ENCODE measurements around the gene PTPRT. TPM values are rescaled to one million over a fixed set of nuclear protein-coding genes. Genes with fewer than 3 reads are reported as not detected.

The PTPRT gene
- total RNA-seq, 4 donors from 2014 or later: 0.72 to 2.5 (median 1.4) TPM

DNA sequence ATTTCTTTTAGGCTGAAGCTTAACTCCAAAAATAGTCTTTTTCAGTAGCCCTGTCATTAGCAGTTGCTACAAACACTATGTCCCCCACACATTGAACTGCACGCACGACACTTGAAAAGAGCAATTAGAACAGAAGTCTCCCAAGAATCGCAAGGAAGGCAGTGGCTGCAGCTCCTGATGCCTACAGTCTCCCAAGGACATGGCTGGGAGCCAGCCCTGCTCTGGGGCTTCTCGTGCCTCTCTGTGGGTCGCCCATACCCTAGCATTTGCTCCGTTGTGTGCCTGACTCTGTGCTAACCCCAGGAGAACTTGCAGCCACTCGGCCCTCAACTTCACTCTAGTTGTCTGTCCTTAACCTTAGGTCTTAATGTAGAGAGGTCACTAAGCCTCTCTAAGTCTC lies 454.2 kb downstream of the PTPRT start:
- Histone ChIP-seq H3K9me3 (no peaks in the 10 kb centered on the region), H3K4me3 (no peak overlapping the region), H3K36me3 (no peaks in the 10 kb centered on the region), H3K4me1 (peaks cover 16% of the 10 kb centered on the region), H3K27ac (no peak overlapping the region), H3K27me3 (no peaks in the 10 kb centered on the region)
- TF ChIP-seq, protein P1, sequence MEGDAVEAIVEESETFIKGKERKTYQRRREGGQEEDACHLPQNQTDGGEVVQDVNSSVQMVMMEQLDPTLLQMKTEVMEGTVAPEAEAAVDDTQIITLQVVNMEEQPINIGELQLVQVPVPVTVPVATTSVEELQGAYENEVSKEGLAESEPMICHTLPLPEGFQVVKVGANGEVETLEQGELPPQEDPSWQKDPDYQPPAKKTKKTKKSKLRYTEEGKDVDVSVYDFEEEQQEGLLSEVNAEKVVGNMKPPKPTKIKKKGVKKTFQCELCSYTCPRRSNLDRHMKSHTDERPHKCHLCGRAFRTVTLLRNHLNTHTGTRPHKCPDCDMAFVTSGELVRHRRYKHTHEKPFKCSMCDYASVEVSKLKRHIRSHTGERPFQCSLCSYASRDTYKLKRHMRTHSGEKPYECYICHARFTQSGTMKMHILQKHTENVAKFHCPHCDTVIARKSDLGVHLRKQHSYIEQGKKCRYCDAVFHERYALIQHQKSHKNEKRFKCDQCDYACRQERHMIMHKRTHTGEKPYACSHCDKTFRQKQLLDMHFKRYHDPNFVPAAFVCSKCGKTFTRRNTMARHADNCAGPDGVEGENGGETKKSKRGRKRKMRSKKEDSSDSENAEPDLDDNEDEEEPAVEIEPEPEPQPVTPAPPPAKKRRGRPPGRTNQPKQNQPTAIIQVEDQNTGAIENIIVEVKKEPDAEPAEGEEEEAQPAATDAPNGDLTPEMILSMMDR (IDR thresholded peaks at IDR 0.05): no peak
- TF ChIP-seq EP300 (IDR thresholded peaks at IDR 0.05): no peak
- no peak for TF ChIP-seq POLR2A (IDR thresholded peaks at IDR 0.05)
- no peak for TF ChIP-seq POLR2AphosphoS5 (IDR thresholded peaks at IDR 0.05)
- WGBS: 77% methylated on average over 7 of the region's 7 CpGs
- DNase-seq (ENCODE audit: low spot score in 2 of 2): peak in 1 of 2 donors; percentile 67

GRCh38 chr20:42734660-42735368 lies 454.9 kb downstream of the PTPRT start:
- Histone ChIP-seq H3K9me3 (no peaks in the 10 kb centered on the region), H3K4me1 (peaks cover 16% of the 10 kb centered on the region), H3K4me3 (no peak overlapping the region), H3K27ac (peak overlapping the region; percentile 25), H3K27me3 (no peaks in the 10 kb centered on the region), H3K36me3 (no peaks in the 10 kb centered on the region)
- 52% methylated on average over 5 of the region's 5 CpGs for WGBS
- peak in 1 of 2 donors; percentile 43 for DNase-seq (ENCODE audit: low spot score in 2 of 2)
- TF ChIP-seq POLR2A (IDR thresholded peaks at IDR 0.05) (no peak), EP300 (IDR thresholded peaks at IDR 0.05) (no peak), POLR2AphosphoS5 (IDR thresholded peaks at IDR 0.05) (no peak)
- TF ChIP-seq, protein P1 (IDR thresholded peaks at IDR 0.05): no peak

DNA sequence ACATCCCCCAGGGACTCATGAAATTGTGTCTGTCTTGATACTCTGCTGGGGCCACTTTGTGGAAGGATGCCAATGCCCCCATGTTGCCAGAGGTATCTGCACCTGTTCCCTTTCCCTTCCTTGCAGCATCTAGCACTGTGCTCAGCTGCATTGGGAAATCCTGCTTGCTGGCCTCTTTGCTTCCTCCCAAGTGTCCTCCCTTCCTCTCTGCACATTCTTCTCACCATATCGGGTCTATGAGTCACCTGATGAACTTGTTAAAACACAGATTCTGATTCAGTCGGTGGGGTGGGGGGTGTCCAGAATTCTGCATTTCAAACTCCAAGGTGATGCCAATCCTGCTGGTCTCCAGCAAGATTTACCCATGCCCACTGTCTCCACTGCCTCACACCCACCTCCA lies 467.8 kb downstream of the PTPRT start:
- TF ChIP-seq POLR2A (IDR thresholded peaks at IDR 0.05): no peak
- TF ChIP-seq, protein P1 (IDR thresholded peaks at IDR 0.05): no peak
- TF ChIP-seq POLR2AphosphoS5 (IDR thresholded peaks at IDR 0.05): no peak
- TF ChIP-seq EP300 (IDR thresholded peaks at IDR 0.05): no peak
- H3K36me3 ChIP-seq: no peaks in the 10 kb centered on the region
- H3K27me3 ChIP-seq: no peaks in the 10 kb centered on the region
- H3K27ac ChIP-seq: no peak overlapping the region
- no peak overlapping the region for H3K4me3 ChIP-seq
- DNase-seq (ENCODE audit: low spot score in 2 of 2): no peak
- no peaks in the 10 kb centered on the region for H3K9me3 ChIP-seq
- WGBS: 37% methylated on average over 2 of the region's 2 CpGs
- H3K4me1 ChIP-seq: no peaks in the 10 kb centered on the region

- H3K4me3 ChIP-seq: no peak overlapping the region
- no peaks in the 10 kb centered on the region for H3K4me1 ChIP-seq
Observed at GRCh38 chr20:42714298-42715141, 475.2 kb downstream of the PTPRT start.

More at GRCh38 chr20:42714298-42715141, 475.2 kb downstream of the PTPRT start:
- Histone ChIP-seq H3K27ac (no peak overlapping the region), H3K27me3 (peaks cover 3% of the 10 kb centered on the region), H3K36me3 (no peaks in the 10 kb centered on the region), H3K9me3 (peaks cover 5% of the 10 kb centered on the region)
- DNase-seq (ENCODE audit: low spot score in 2 of 2): no peak
- TF ChIP-seq, protein P1 (IDR thresholded peaks at IDR 0.05): no peak
- TF ChIP-seq POLR2AphosphoS5 (IDR thresholded peaks at IDR 0.05): no peak
- TF ChIP-seq POLR2A (IDR thresholded peaks at IDR 0.05): no peak
- no peak for TF ChIP-seq EP300 (IDR thresholded peaks at IDR 0.05)
- 44% methylated on average over 5 of the region's 5 CpGs for WGBS

All from suprapubic skin (tissue), 4 donors.